ENCODE measurements around the gene ATP2B3. TPM values are rescaled to one million over a fixed set of nuclear protein-coding genes. Genes with fewer than 3 reads are reported as not detected.

Gene ATP2B3
- total and polyA plus RNA-seq, 2 of the 4 experiments (the other 2 are of a cell fraction): under 0.01 to 0.03 TPM

DNA sequence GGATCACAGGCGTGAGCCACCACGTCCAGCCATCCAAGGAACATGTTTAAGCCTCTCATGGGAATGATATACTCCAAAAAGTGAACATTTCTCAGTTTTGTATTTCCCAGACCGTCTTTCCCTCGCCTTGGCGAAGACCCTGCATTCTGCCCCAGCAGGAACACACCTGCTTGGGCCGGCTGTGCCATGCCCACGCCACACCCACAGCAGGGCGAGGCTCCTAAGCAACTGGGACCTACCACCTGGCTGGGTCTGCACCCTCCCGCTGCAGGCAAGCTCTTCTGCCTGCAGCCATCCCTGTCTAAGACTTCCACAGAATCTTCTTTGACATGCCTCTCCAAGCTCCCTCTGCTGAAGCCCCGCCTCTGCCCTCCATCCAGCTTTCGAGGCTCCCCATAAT is 77.9 kb downstream of the ATP2B3 start:
- BruUV-seq (replicated peaks): no TSS peak

More for the DNA sequence above, 77.9 kb downstream of the ATP2B3 start:
- intact Hi-C loops (cut with micrococcal nuclease): no loop called here
- TF ChIP-seq RCOR1 (IDR thresholded peaks at IDR 0.05; ENCODE audit: insufficient replicate concordance, low read length) (no peak), MXI1 (IDR thresholded peaks at IDR 0.05; ENCODE audit: borderline replicate concordance, low read depth, low read length) (no peak)
- dilution Hi-C loops (cut with HindIII; ENCODE audit: low sequenced_read_pairs, unreplicated experiment): no loop called here
- Histone ChIP-seq H3K79me1 (ENCODE audit: low read depth in 1 of 2, low read length in 2 of 2) (peaks cover 6 to 22% of the 10 kb centered on the region in 2 experiments; a peak in 3 of 4 replicates), H2BK5ac (ENCODE audit: low read depth, low read length, poor library complexity, severe bottlenecking) (no peak overlapping the region), H2BK20ac (ENCODE audit: low read depth, low read length) (no peak overlapping the region), H4K20me1 (ENCODE audit: insufficient read depth, low read length) (peaks cover 20% of the 10 kb centered on the region; the same call in 1 of the 2 replicates), H3K36me3 (ENCODE audit: control insufficient read depth, insufficient read depth, low read length) (peaks cover 14% of the 10 kb centered on the region), H2AK9ac (replicated peaks; ENCODE audit: low read depth, low read length, poor library complexity) (no peak overlapping the region), H4K8ac (ENCODE audit: low read depth in 2 of 2, low read length in 2 of 2) (no peak overlapping the region), H3K4ac (ENCODE audit: low read depth, low read length) (no peak overlapping the region), H4K5ac (ENCODE audit: low read depth, low read length) (no peak overlapping the region), H3K9me3 (ENCODE audit: control insufficient read depth, insufficient read depth, low read length) (peaks cover 2% of the 10 kb centered on the region; the same call in 1 of the 2 replicates), H3K27me3 (ENCODE audit: control insufficient read depth, insufficient read depth, low read length) (no peaks in the 10 kb centered on the region), H3K27ac (ENCODE audit: insufficient read depth, low read length) (no peak overlapping the region), H2BK120ac (ENCODE audit: low read depth, low read length) (no peak overlapping the region), H2BK15ac (ENCODE audit: low read depth, low read length) (no peak overlapping the region), H3K9me1 (ENCODE audit: insufficient read depth, low read length) (no peaks in the 10 kb centered on the region), H3K9ac (ENCODE audit: low read depth, low read length) (no peak overlapping the region), H3K23ac (ENCODE audit: low read depth, low read length) (no peak overlapping the region), H4K91ac (ENCODE audit: insufficient read depth, low read depth, low read length) (no peak overlapping the region), H3K4me3 (ENCODE audit: insufficient read depth, low read depth, low read length) (no peak overlapping the region), H3K56ac (ENCODE audit: extremely low read depth, insufficient read depth, low read length) (no peak overlapping the region), H3K4me1 (ENCODE audit: control insufficient read depth, insufficient read depth, low read length) (0 out of 2 replicates have a peak, but pooled peaks cover 3% of the 10 kb centered on the region), H2AK5ac (ENCODE audit: low read depth, low read length) (no peak overlapping the region), H3K4me2 (ENCODE audit: low read depth, low read length) (no peak overlapping the region), H2AFZ (replicated peaks; ENCODE audit: low read length, poor library complexity) (peak overlapping the region; percentile 32), H3K18ac (ENCODE audit: low read depth, low read length) (no peak overlapping the region), H3K14ac (replicated peaks; ENCODE audit: low read depth, low read length) (no peak overlapping the region)
- in situ Hi-C loops (cut with MboI; ENCODE audit: low sequenced_read_pairs): no loop called here
- CTCF ChIA-PET: interaction anchor here (1.0 kb wide), 1 partner anchor 10 kb away, joined by 4 read pairs; no protein-coding TSS in a partner anchor
- WGBS, 2 experiments (ENCODE audit: extremely low coverage in 2 of 2, insufficient read length in 1 of 2): 69% methylated on average over 10 of the region's 11 CpGs; no CpG with 5 or more reads in 1 of the 2 experiments
- DNase-seq: no peak
- POLR2A ChIA-PET (ENCODE audit: unreplicated experiment): no interaction called here
- no peak for ATAC-seq (ENCODE audit: low read depth)
